ENCODE measurements around the gene ZCCHC10. TPM values are rescaled to one million over a fixed set of nuclear protein-coding genes. Genes with fewer than 3 reads are reported as not detected.

Gene ZCCHC10
- total and polyA plus RNA-seq, 2 of the 4 experiments (the other 2 are of a cell fraction) = 4.1 to 20.4 TPM

DNA sequence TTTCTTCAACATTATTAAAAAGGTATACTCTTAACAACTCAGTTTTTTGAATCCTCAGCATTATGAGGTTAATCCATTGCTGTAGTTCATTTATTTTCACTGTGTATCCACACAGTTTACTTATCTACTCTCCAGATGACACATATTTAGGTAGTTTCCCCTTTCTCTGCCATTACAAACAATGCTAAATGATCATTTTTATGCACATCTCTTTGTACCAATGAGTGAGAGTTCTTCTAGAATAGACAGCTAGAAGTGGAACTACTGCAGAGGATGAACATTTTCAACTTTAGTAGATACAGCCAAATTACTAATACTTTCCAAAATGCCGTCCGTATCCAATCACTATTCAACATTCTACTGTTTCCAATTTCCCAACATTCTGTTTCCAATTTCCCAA, 74.5 kb downstream of the ZCCHC10 start:
- H2BK5ac ChIP-seq (ENCODE audit: low read depth, low read length, poor library complexity, severe bottlenecking) = no peak overlapping the region
- dilution Hi-C loops (cut with HindIII; ENCODE audit: low sequenced_read_pairs, unreplicated experiment) (no loop called here), in situ Hi-C loops (cut with MboI; ENCODE audit: low sequenced_read_pairs) (no loop called here), intact Hi-C loops (cut with micrococcal nuclease) (no loop called here)
- ChIA-PET POLR2A (ENCODE audit: unreplicated experiment) (no interaction called here), CTCF (interaction anchor here (0.7 kb wide), 1 partner anchor 111 kb away, joined by 3 read pairs; no protein-coding TSS in a partner anchor)
- no peak overlapping the region for H3K27ac ChIP-seq (ENCODE audit: insufficient read depth, low read length)
- no peak overlapping the region for H3K4me3 ChIP-seq (ENCODE audit: insufficient read depth, low read depth, low read length)
- no peak overlapping the region for H2AK9ac ChIP-seq (replicated peaks; ENCODE audit: low read depth, low read length, poor library complexity)
- no peak overlapping the region for H3K14ac ChIP-seq (replicated peaks; ENCODE audit: low read depth, low read length)
- peaks cover 13% of the 10 kb centered on the region for H3K36me3 ChIP-seq (ENCODE audit: control insufficient read depth, insufficient read depth, low read length)
- H2BK120ac ChIP-seq (ENCODE audit: low read depth, low read length) = no peak overlapping the region
- H3K4me1 ChIP-seq (ENCODE audit: control insufficient read depth, insufficient read depth, low read length) = peaks cover 19% of the 10 kb centered on the region
- no TSS peak for BruUV-seq (replicated peaks)
- H2BK15ac ChIP-seq (ENCODE audit: low read depth, low read length) = no peak overlapping the region
- H2BK20ac ChIP-seq (ENCODE audit: low read depth, low read length) = no peak overlapping the region
- ATAC-seq (ENCODE audit: low read depth) = no peak
- no peak overlapping the region for H4K91ac ChIP-seq (ENCODE audit: insufficient read depth, low read depth, low read length)
- H2AK5ac ChIP-seq (ENCODE audit: low read depth, low read length) = no peak overlapping the region
- no peak overlapping the region for H3K18ac ChIP-seq (ENCODE audit: low read depth, low read length)
- no peak overlapping the region for H3K4me2 ChIP-seq (ENCODE audit: low read depth, low read length)
- H2AFZ ChIP-seq (replicated peaks; ENCODE audit: low read length, poor library complexity) = no peak overlapping the region
- no peaks in the 10 kb centered on the region for H3K27me3 ChIP-seq (ENCODE audit: control insufficient read depth, insufficient read depth, low read length)
- no peak overlapping the region for H3K56ac ChIP-seq (ENCODE audit: extremely low read depth, insufficient read depth, low read length)
- no peak for DNase-seq
- TF ChIP-seq SMC3 (IDR thresholded peaks at IDR 0.05; ENCODE audit: low read depth, low read length) (no peak), FOS (IDR thresholded peaks at IDR 0.05; ENCODE audit: low read depth, low read length) (no peak)
- TF ChIP-seq, protein P1, sequence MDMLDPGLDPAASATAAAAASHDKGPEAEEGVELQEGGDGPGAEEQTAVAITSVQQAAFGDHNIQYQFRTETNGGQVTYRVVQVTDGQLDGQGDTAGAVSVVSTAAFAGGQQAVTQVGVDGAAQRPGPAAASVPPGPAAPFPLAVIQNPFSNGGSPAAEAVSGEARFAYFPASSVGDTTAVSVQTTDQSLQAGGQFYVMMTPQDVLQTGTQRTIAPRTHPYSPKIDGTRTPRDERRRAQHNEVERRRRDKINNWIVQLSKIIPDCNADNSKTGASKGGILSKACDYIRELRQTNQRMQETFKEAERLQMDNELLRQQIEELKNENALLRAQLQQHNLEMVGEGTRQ (IDR thresholded peaks at IDR 0.05; ENCODE audit: low read depth, low read length) = no peak
- no peak overlapping the region for H4K8ac ChIP-seq (ENCODE audit: low read depth in 2 of 2, low read length in 2 of 2)
- H3K79me1 ChIP-seq (ENCODE audit: low read depth in 1 of 2, low read length in 2 of 2) = peaks cover 8 to 54% of the 10 kb centered on the region in 2 experiments; a peak in 3 of 4 replicates
- H3K9me1 ChIP-seq (ENCODE audit: insufficient read depth, low read length) = peaks cover 29% of the 10 kb centered on the region
- no peak overlapping the region for H3K9ac ChIP-seq (ENCODE audit: low read depth, low read length)
- H3K9me3 ChIP-seq (ENCODE audit: control insufficient read depth, insufficient read depth, low read length) = no peaks in the 10 kb centered on the region
- peaks cover 93% of the 10 kb centered on the region for H4K20me1 ChIP-seq (ENCODE audit: insufficient read depth, low read length)
- H3K4ac ChIP-seq (ENCODE audit: low read depth, low read length) = no peak overlapping the region
- no peak overlapping the region for H4K5ac ChIP-seq (ENCODE audit: low read depth, low read length)
- no peak overlapping the region for H3K23ac ChIP-seq (ENCODE audit: low read depth, low read length)
- 100% methylated on average over 2 of the region's 2 CpGs for WGBS, 2 experiments (ENCODE audit: extremely low coverage in 2 of 2, insufficient read length in 1 of 2)
